ENCODE measurements around the gene EDEM1.

EDEM1 gene

DNA sequence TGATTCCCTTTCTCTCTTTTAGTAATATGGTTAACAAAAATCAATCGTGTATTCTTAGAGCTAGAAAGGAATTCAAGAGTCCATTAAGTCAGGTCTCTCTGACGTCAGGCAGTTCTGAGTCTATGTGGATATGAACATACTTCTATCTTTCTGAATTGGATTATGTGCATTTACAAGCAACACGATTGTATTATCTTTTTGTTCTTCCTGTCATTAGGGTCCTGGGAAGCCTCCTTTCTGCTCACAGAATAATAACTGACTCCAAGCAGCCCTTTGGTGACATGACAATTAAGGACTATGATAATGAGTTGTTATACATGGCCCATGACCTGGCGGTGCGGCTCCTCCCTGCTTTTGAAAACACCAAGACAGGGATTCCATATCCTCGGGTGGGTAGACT lies 14.0 kb downstream of the EDEM1 start:
- Histone ChIP-seq H3K27me3 (ENCODE audit: insufficient read depth, poor library complexity, severe bottlenecking) (no peaks in the 10 kb centered on the region), H3K4me1 (ENCODE audit: insufficient read depth, poor library complexity, severe bottlenecking) (peaks cover 20% of the 10 kb centered on the region), H3K9me3 (ENCODE audit: severe bottlenecking) (no peaks in the 10 kb centered on the region), H3K4me3 (ENCODE audit: severe bottlenecking) (no peak overlapping the region), H3K36me3 (ENCODE audit: low read depth) (peaks cover 92% of the 10 kb centered on the region), H3K27ac (ENCODE audit: poor library complexity, severe bottlenecking) (no peak overlapping the region)
- DNase-seq (ENCODE audit: low spot score) (no peak), ATAC-seq (ENCODE audit: low read depth) (no peak)
- TF ChIP-seq CTCF (IDR thresholded peaks at IDR 0.05; ENCODE audit: poor library complexity, severe bottlenecking), result no peak

GRCh38 chr3:5202222-5202621 lies 14.7 kb downstream of the EDEM1 start:
- no peak for DNase-seq (ENCODE audit: low spot score)
- ATAC-seq (ENCODE audit: low read depth), result no peak
- H3K9me3 ChIP-seq (ENCODE audit: severe bottlenecking), result no peaks in the 10 kb centered on the region
- no peak overlapping the region for H3K4me3 ChIP-seq (ENCODE audit: severe bottlenecking)
- H3K36me3 ChIP-seq (ENCODE audit: low read depth), result peaks cover 98% of the 10 kb centered on the region
- peaks cover 16% of the 10 kb centered on the region for H3K4me1 ChIP-seq (ENCODE audit: insufficient read depth, poor library complexity, severe bottlenecking)
- no peak overlapping the region for H3K27ac ChIP-seq (ENCODE audit: poor library complexity, severe bottlenecking)
- TF ChIP-seq CTCF (IDR thresholded peaks at IDR 0.05; ENCODE audit: poor library complexity, severe bottlenecking), result no peak
- no peaks in the 10 kb centered on the region for H3K27me3 ChIP-seq (ENCODE audit: insufficient read depth, poor library complexity, severe bottlenecking)

DNA sequence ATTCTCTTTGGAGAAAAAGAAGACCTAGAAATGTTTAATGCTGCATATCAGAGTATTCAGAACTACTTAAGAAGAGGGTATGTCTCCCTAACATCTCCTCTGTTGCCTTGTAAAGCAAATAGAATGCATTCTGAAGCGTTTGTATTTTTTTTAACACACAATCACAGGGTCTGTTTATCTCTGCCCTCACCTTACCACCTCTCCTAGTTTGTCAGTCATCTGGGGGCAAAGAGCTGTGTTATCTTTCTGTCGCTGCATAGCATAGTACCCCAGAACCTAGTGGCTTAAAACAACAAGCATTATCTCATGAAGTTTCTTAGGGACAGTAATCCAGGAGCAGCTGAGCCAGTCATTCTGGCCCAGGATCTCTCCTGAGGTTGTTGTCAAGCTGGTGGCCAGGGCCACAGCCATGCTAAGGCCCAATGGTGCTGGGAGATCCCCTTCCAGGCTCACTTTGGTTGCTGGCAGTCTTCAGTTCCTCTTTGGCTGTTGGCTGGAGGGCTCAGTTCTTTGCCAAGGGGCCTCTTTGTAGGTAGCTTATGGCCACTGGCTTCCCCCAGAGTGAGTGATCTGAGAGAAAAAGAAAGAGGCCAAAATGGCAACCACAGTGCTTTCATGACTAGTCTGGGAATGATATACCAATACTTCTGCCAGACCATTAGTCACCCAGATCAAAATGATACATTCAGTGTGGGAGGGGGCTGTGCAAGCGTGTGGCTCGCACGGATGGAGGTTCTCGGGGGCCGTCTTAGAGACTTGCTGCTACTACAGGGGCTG lies 17.8 kb downstream of the EDEM1 start:
- H3K36me3 ChIP-seq (ENCODE audit: low read depth), result peaks cover 100% of the 10 kb centered on the region
- H3K4me1 ChIP-seq (ENCODE audit: insufficient read depth, poor library complexity, severe bottlenecking), result no peaks in the 10 kb centered on the region
- no peak overlapping the region for H3K27ac ChIP-seq (ENCODE audit: poor library complexity, severe bottlenecking)
- no peak overlapping the region for H3K4me3 ChIP-seq (ENCODE audit: severe bottlenecking)
- no peaks in the 10 kb centered on the region for H3K9me3 ChIP-seq (ENCODE audit: severe bottlenecking)
- H3K27me3 ChIP-seq (ENCODE audit: insufficient read depth, poor library complexity, severe bottlenecking), result no peaks in the 10 kb centered on the region
- TF ChIP-seq CTCF (IDR thresholded peaks at IDR 0.05; ENCODE audit: poor library complexity, severe bottlenecking), result no peak
- DNase-seq (ENCODE audit: low spot score), result no peak
- no peak for ATAC-seq (ENCODE audit: low read depth)

GRCh38 chr3:5210926-5211325 lies 23.4 kb downstream of the EDEM1 start:
- H3K36me3 ChIP-seq (ENCODE audit: low read depth), result peaks cover 100% of the 10 kb centered on the region
- no peak for ATAC-seq (ENCODE audit: low read depth)
- TF ChIP-seq CTCF (IDR thresholded peaks at IDR 0.05; ENCODE audit: poor library complexity, severe bottlenecking), result no peak

More at GRCh38 chr3:5210926-5211325, 23.4 kb downstream of the EDEM1 start:
- Histone ChIP-seq H3K4me3 (ENCODE audit: severe bottlenecking) (no peak overlapping the region), H3K9me3 (ENCODE audit: severe bottlenecking) (no peaks in the 10 kb centered on the region), H3K27ac (ENCODE audit: poor library complexity, severe bottlenecking) (no peak overlapping the region), H3K27me3 (ENCODE audit: insufficient read depth, poor library complexity, severe bottlenecking) (no peaks in the 10 kb centered on the region), H3K4me1 (ENCODE audit: insufficient read depth, poor library complexity, severe bottlenecking) (no peaks in the 10 kb centered on the region)
- no peak for DNase-seq (ENCODE audit: low spot score)
